GM12892 (cell line): Measurements from ENCODE around the gene HSF5.

Experiments used
- POLR2A ChIP-seq: IDR thresholded peaks from 2 replicates; pipeline ENCODE4 v1.6.1; 2011; ENCODE audit warnings: low read depth, low read length, control low read depth
- POLR2AphosphoS5 ChIP-seq: IDR thresholded peaks from 2 replicates; pipeline ENCODE4 v1.6.1; 2011; ENCODE audit warnings: low read depth, low read length, control low read depth

DNA sequence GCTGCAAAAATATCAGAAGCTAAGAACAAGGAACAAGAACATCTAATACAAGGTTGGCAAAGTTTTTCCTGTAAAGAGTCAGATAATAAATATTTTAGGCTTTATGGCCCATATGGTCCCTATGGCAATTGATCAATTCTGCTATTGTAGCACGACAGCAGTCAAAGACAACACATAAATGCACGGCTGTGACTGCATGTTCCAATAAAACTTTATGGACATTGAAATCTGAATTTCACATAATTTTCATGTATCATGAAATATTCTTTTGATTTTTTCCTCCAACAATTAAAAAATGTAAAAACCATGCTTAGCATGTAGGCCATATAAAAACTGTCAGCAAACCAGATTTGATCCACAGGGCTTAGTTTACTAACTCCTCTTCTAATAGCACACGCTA, 60.4 kb downstream of the HSF5 start:
- TF ChIP-seq POLR2A (no peak), POLR2AphosphoS5 (no peak)
